ENCODE data around the gene CRAMP1.

CRAMP1 gene

GRCh38 chr16:1631931-1632637 is 19.9 kb downstream of the CRAMP1 start:
- no peak for DNase-seq (ENCODE audit: low read depth in 1 of 2, low spot score in 1 of 2)

DNA sequence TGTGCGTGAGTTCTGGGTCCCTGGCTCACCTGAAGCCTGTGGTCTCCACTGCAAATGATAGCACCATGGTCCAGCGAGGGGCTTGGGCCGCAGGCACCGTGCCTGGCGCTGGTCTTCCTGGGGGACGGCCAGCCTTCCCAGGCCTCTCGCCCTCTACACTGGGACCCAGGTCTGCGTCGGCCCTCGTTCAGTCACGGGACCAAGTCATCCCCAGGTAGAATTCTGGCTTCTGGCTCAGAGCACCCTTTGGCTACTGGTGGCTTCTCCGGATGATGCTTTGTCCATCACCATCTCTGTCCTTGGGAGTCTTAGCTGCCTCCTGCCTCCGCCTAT is 20.4 kb downstream of the CRAMP1 start:
- DNase-seq (ENCODE audit: low read depth in 1 of 2, low spot score in 1 of 2), result no peak

DNA sequence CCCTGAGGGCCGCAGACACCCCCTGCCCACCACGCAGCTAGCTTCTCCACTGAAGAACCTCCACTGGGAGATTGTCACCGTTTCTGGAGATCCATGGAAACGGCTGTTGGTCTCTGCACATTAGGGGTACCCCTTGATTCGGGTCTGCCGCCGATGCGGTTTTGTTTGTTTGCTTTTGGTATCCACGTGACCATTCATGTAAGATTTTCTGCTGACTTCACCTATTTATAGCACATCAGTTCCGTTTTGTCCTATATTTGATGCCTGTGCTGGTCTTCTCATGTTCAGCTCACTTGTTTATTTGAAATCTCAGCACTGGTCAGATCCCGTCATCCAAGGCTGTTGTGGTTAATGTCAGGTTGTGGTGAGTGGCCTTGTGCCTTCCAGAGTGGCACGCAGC is 21.1 kb downstream of the CRAMP1 start:
- DNase-seq (ENCODE audit: low read depth in 1 of 2, low spot score in 1 of 2), result no peak

GRCh38 chr16:1634541-1634940 is 22.4 kb downstream of the CRAMP1 start:
- DNase-seq (ENCODE audit: low read depth in 1 of 2, low spot score in 1 of 2), result no peak

DNA sequence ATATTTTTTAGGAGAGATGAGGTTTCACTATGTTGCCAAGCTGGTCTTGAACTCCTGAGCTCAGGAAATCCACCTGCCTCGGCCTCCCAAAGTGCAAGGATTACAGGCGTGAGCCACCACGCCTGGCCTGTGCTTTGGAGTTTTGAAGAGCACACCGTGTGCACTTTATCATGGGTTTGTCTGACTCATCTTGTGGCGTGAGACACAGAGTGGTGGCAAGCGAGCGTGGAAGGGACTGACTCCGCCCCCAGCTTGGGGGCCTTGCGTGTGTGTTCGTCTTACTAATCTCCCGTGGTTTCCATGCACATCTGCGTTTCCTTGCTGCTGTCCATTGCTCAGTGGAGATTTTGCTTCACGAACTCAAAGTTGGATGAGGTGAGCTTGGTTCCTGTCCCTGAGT is 22.9 kb downstream of the CRAMP1 start:
- DNase-seq (ENCODE audit: low read depth in 1 of 2, low spot score in 1 of 2), result no peak

DNA sequence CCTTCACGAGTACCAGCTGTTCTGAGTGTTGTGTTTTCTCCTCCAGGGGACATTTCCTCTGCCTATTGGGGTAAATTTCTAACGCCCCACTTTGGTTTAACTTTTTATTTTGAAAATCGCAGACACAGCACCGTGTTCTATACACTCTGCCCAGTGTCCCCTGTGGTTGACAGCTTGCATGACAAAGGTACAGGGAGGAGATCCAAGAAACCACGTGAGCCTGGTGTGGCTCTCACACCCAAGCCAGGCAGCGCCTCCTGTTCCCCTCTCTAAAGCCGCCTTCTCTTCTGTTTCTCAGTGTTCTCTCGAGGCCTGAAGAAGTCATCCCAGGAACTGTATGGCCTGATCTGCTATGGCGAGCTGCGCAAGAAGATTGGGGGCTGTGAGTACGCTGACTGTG is 25.4 kb downstream of the CRAMP1 start:
- no peak for DNase-seq (ENCODE audit: low read depth in 1 of 2, low spot score in 1 of 2)

DNA sequence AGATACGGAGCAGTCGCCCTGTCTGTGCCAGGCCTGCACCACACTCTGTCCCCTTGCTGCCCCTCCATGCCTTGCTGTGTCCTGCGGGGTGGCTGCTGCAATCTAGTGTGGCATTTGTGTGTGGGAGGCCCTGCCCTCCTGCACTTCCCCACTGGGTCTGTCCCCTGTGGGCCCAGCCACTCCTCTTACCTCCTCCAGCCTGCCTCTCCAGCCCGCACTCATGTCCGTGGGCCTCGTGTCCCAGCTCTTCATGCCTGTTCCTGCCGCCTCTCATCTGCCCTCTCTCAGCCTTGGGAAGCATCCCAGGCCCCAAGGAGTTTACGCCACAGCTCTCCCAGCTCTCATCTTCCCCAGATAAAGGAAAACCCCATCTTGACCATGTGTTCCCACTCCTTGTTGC is 26.6 kb downstream of the CRAMP1 start:
- no peak for DNase-seq (ENCODE audit: low read depth in 1 of 2, low spot score in 1 of 2)

GRCh38 chr16:1639282-1639681 is 27.1 kb downstream of the CRAMP1 start:
- no peak for DNase-seq (ENCODE audit: low read depth in 1 of 2, low spot score in 1 of 2)

GRCh38 chr16:1639860-1640259 is 27.7 kb downstream of the CRAMP1 start:
- no peak for DNase-seq (ENCODE audit: low read depth in 1 of 2, low spot score in 1 of 2)

GRCh38 chr16:1640261-1640941 is 28.2 kb downstream of the CRAMP1 start:
- DNase-seq (ENCODE audit: low read depth in 1 of 2, low spot score in 1 of 2), result no peak

GRCh38 chr16:1641261-1641660 is 29.1 kb downstream of the CRAMP1 start:
- no peak for DNase-seq (ENCODE audit: low read depth in 1 of 2, low spot score in 1 of 2)

DNA sequence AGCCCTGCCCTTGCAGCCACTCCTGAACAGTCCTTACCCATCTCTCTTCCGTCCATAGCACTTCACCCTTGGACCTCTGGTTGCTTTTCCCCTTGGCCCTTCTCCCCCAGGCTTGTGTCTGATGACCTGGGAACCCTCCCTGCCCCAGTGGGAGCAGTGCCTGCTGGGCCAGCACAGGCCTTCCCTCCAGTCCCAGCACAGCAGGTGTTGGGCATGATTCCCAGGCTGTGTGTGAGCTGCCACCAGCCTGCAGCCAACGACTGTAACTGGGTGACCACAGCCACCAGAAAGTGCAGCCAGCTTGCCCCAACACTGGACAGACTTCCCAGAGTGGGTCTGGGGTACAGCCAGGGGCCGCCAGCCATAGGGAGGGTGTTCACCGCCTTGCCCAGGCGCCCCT is 30.0 kb downstream of the CRAMP1 start:
- DNase-seq (ENCODE audit: low read depth in 1 of 2, low spot score in 1 of 2), result no peak

GRCh38 chr16:1642753-1643152 is 30.6 kb downstream of the CRAMP1 start:
- no peak for DNase-seq (ENCODE audit: low read depth in 1 of 2, low spot score in 1 of 2)

- no peak for DNase-seq (ENCODE audit: low read depth in 1 of 2, low spot score in 1 of 2)
Observed at GRCh38 chr16:1643521-1643920, 31.4 kb downstream of the CRAMP1 start.

- no peak for DNase-seq (ENCODE audit: low read depth in 1 of 2, low spot score in 1 of 2)
Observed at GRCh38 chr16:1645914-1646525, 33.9 kb downstream of the CRAMP1 start.

DNA sequence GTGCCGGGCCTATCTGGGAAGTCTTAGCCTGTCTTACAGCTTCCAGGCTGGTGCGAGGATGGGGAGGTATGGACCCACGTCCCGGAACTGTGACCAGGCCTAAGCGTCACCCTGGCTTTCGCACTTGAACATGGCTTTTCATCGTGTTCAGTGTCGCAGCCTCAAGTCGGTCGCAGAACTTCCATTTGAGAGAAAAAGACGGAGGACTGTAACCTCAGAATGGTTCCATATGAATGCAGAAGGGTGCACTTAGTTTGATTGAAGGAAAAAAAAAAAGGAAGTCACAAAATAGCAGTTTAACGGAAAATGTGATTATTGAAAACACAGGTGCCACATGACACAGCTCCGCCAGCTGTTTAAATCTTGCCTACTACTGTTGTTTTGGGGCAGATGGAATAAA is 35.7 kb downstream of the CRAMP1 start:
- no peak for DNase-seq (ENCODE audit: low read depth in 1 of 2, low spot score in 1 of 2)

- DNase-seq (ENCODE audit: low read depth in 1 of 2, low spot score in 1 of 2), result no peak
Observed at GRCh38 chr16:1650131-1650530, 38.0 kb downstream of the CRAMP1 start.

DNA sequence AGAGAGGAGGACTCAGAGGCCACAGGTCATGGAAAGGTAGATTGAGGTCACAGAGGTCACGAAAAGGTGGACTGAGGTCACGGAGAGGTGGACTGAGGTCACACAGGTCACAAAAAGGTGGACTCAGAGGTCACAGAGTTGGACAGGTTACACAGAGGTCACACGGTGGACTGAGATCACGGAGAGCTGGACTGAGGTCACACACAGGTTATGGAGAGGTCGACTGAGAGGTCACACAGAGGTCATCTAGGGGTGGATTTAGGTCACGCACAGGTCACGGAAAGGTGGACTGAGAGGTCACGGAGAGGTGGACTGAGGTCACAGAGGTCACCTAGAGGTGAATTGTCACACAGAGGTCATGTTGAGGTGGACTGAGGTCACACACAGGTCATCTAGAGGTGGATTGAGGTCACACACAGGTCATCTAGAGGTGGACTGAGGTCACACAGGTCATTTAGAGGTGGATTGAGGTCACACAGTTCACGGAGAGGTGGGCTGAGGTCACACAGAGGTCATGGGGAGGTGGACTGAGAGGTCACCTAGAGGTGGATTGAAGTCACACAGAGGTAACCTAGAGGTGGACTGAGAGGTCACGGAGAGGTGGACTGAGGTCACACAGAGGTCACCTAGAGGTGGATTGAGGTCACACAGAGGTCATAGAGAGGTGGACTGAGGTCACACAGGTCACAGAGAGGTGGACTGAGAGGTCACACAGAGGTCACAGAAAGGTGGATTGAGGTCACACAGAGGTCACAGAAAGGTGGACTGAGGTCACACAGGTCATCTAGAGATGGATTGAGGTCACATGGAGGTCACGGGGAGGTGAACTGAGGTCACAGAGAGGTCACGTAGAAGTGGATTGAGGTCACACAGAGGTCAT is 39.2 kb downstream of the CRAMP1 start:
- DNase-seq (ENCODE audit: low read depth in 1 of 2, low spot score in 1 of 2), result no peak

- no peak for DNase-seq (ENCODE audit: low read depth in 1 of 2, low spot score in 1 of 2)
Observed at GRCh38 chr16:1651974-1652312, 39.8 kb downstream of the CRAMP1 start.

- DNase-seq (ENCODE audit: low read depth in 1 of 2, low spot score in 1 of 2), result no peak
Observed at GRCh38 chr16:1653023-1653422, 40.9 kb downstream of the CRAMP1 start.

GRCh38 chr16:1654505-1655268 is 42.5 kb downstream of the CRAMP1 start:
- DNase-seq (ENCODE audit: low read depth in 1 of 2, low spot score in 1 of 2), result no peak

Data from stimulated activated CD4-positive, alpha-beta T cell treated with anti-CD3 and anti-CD28 coated beads, Interleukin-15, amount 100 ng/mL, for 1 hour (primary cell).